K562 (cell line): ENCODE data around the gene AKT3. TPM values are rescaled to one million over a fixed set of nuclear protein-coding genes. Genes with fewer than 3 reads are reported as not detected.

Source experiments
- ATAC-seq: fragments of 200-7000 bp; cut with Tn5 transposase; 3 replicates; pipeline ENCODE4 v1.9.1; 2020; ENCODE audit warnings: moderate library complexity
- BruUV-seq: library from RNA; stranded (reverse); fragments of 400-500 nt; replicated peaks from 2 replicates; lab custom pipeline; 2021; lab: Mats Ljungman, UMichigan
- CTCF ChIA-PET: fragments of 300-600 bp; formaldehyde crosslinking; extraction: SDS; loops from one replicate; lab custom pipeline; 2021; ENCODE audit warnings: low intra/inter-chr PET ratio; lab: Yijun Ruan, JAX
- POLR2A ChIA-PET: fragments of 300-600, 350-650 bp; sonication (Branson Sonifier 250); formaldehyde crosslinking; extraction: SDS; loops from one replicate; lab custom pipeline; 2021; ENCODE audit warnings: antibody characterized with exemption, inconsistent platforms; lab: Yijun Ruan, JAX
- DNase-seq, 4 experiments: peaks; one replicate each; pipeline versions ENCODE4 v3.0.0 to v3.0.0-alpha.2; 2011 to 2018; ENCODE audit warnings: low spot score in 3 of 4, mixed read lengths in 3 of 4; ENCODE audit errors: extremely low read depth in 1 of 4
- FAIRE-seq: peaks from 2 replicates; lab custom pipeline; 2011; peaks lifted over from hg19 to GRCh38; lab: Jason Lieb, UNC
- H2AFZ ChIP-seq: 2 replicates; pipeline ENCODE4 v1.6.0; 2011; ENCODE audit warnings: low read depth, low read length, control low read depth, inconsistent platforms
- H3K27ac ChIP-seq: fragments of 200-600 bp; 3 replicates; pipeline ENCODE4 v1.8.0; 2011; ENCODE audit warnings: low read depth, mild to moderate bottlenecking, control low read depth, inconsistent platforms, low read length, moderate library complexity, mixed read lengths; ENCODE audit errors: extremely low read depth
- H3K27me3 ChIP-seq, 2 experiments: fragments of 300-600 bp in 1 of 2; 2 replicates in 1 of 2; 3 replicates in 1 of 2; pipeline versions ENCODE4 v1.6.0 to v1.8.0; 2011; ENCODE audit warnings: inconsistent platforms in 2 of 2, low read length in 2 of 2, mild to moderate bottlenecking in 1 of 2, mixed read lengths in 1 of 2, moderate library complexity in 1 of 2; ENCODE audit not compliant: control insufficient read depth in 2 of 2, insufficient read depth in 2 of 2
- H3K36me3 ChIP-seq: fragments of 300-600 bp; 3 replicates; pipeline ENCODE4 v1.8.0; 2011; ENCODE audit warnings: mild to moderate bottlenecking, low read length, inconsistent platforms; ENCODE audit not compliant: control insufficient read depth, insufficient read depth
- H3K4me1 ChIP-seq, 2 experiments: fragments of 200-600 bp in 1 of 2; replicated peaks in 1 of 2; 2 replicates in 1 of 2; 3 replicates in 1 of 2; pipeline versions ENCODE4 v1.5.1 to v1.8.0; 2011; ENCODE audit warnings: inconsistent platforms in 2 of 2, low read length in 2 of 2, mild to moderate bottlenecking in 1 of 2, mixed read lengths in 1 of 2, moderate library complexity in 1 of 2; ENCODE audit not compliant: control insufficient read depth in 2 of 2, insufficient read depth in 2 of 2
- H3K4me2 ChIP-seq: 2 replicates; pipeline ENCODE4 v1.6.1; 2011; ENCODE audit warnings: low read length, control low read depth, inconsistent platforms, mixed read lengths; ENCODE audit not compliant: insufficient read depth
- H3K4me3 ChIP-seq: fragments of 200-600 bp; sonication (generic), shearing (Covaris generic); 2 replicates; pipeline ENCODE4 v1.5.1; 2016; ENCODE audit warnings: control low read depth, inconsistent platforms
- H3K79me2 ChIP-seq: fragments of 200-600 bp; 3 replicates; pipeline ENCODE4 v1.8.0; 2011; ENCODE audit warnings: low read length, inconsistent platforms; ENCODE audit not compliant: control insufficient read depth, insufficient read depth
- H3K9ac ChIP-seq, 2 experiments: 2 replicates each; pipeline versions ENCODE4 v1.6.0 to v1.6.1; 2011; ENCODE audit warnings: low read depth in 2 of 2, low read length in 2 of 2, control low read depth in 1 of 2, inconsistent platforms in 1 of 2, mild to moderate bottlenecking in 1 of 2, mixed read lengths in 1 of 2; ENCODE audit not compliant: insufficient read depth in 1 of 2
- H3K9me1 ChIP-seq: one replicate; pipeline ENCODE4 v1.6.0; 2011; ENCODE audit warnings: inconsistent platforms, mild to moderate bottlenecking, low read length, moderate library complexity; ENCODE audit not compliant: control insufficient read depth, insufficient read depth
- H3K9me3 ChIP-seq: replicated peaks from 2 replicates; pipeline ENCODE4 v1.5.1; 2011; ENCODE audit warnings: low read depth, low read length, inconsistent platforms; ENCODE audit not compliant: control insufficient read depth, insufficient read depth
- H4K20me1 ChIP-seq: replicated peaks from 2 replicates; pipeline ENCODE4 v1.6.1; 2011; ENCODE audit warnings: low read length, inconsistent platforms, mixed read lengths; ENCODE audit not compliant: control insufficient read depth, insufficient read depth
- KDM5B ChIP-seq: fragments of 200-600 bp; sonication (generic); IDR thresholded peaks from 2 replicates; pipeline ENCODE4 v1.6.1; 2012; ENCODE audit warnings: low read depth, mild to moderate bottlenecking, moderate library complexity, low read length, control low read depth, inconsistent platforms; ENCODE audit not compliant: insufficient replicate concordance
- MTA2 ChIP-seq: fragments of 450-650 bp; IDR thresholded peaks from 2 replicates; pipeline ENCODE4 v1.6.1; 2016; ENCODE audit warnings: low read depth
- ZNF165 ChIP-seq: fragments of 250-450 bp; sonication (Bioruptor Pico); IDR thresholded peaks from 2 replicates; pipeline ENCODE4 v1.4.0; 2020; ENCODE audit warnings: borderline replicate concordance
- WGBS: fragments of 100-300 bp; shearing (Covaris generic); methylation state at CpG from one replicate; pipeline ENCODE4 v1.1.6; 2016; ENCODE audit warnings: low coverage, mixed read lengths; ENCODE audit not compliant: insufficient coverage; ENCODE audit errors: missing lambda C conversion rate; 5-methylcytosine and 5-hydroxymethylcytosine counted together
- in situ Hi-C: fragments of 300-500 bp; cut with MboI; formaldehyde crosslinking; loops from 4 replicates; pipeline ENCODE4 v1.15.0; 2018; ENCODE audit warnings: inconsistent platforms, mixed read lengths
- intact Hi-C: fragments of 100-400 bp; cut with micrococcal nuclease; formaldehyde crosslinking; loops from 2 replicates; pipeline ENCODE4 v1.14.2; 2022
- polyA plus RNA-seq, 8 experiments: library from polyadenylated mRNA; depleted of rRNA in 4 of 8; stranded (reverse) in 5 of 8; unstranded in 3 of 8; fragments of >200 nt; fragmentation: Nextera tagmentation in 2 of 8; fragmentation: Illumina TruSeq in 1 of 8; extraction: Ambion mirVana in 2 of 8; extraction: Trizol in 1 of 8; gene quantifications; 2 replicates each; pipeline versions ENCODE4 v1.2.1 to v1.2.3, GENCODE V29; 2011 to 2014; ENCODE audit warnings: inconsistent platforms in 1 of 8, missing spikeins in 1 of 8
- total RNA-seq, 7 experiments: library from RNA; depleted of rRNA in 6 of 7; stranded (reverse); fragments of >200 nt in 6 of 7; fragmentation: Illumina TruSeq in 2 of 7; extraction: Trizol in 2 of 7; gene quantifications; 2 replicates each; pipeline versions ENCODE4 v1.2.1 to v1.2.3, GENCODE V29; 2011 to 2021; ENCODE audit warnings: low replicate concordance in 1 of 7
- TF ChIP-seq, protein P1 (sequence below): sonication (generic); formaldehyde crosslinking; IDR thresholded peaks from 2 replicates; pipeline ENCODE4 v1.8.0; 2022; ENCODE audit warnings: missing genetic modification reagents, mild to moderate bottlenecking, borderline replicate concordance
- TF ChIP-seq, protein P2 (sequence below): fragments of 450-650 bp; IDR thresholded peaks from 2 replicates; pipeline ENCODE4 v1.6.1; 2016; ENCODE audit warnings: antibody characterized with exemption

The AKT3 gene
- total and polyA plus RNA-seq, 9 of the 15 experiments (the other 6 are each of a cell fraction or from before 2014, with no cell fraction given): 0.04 to 0.54 (median 0.18) TPM; not detected in 1

DNA sequence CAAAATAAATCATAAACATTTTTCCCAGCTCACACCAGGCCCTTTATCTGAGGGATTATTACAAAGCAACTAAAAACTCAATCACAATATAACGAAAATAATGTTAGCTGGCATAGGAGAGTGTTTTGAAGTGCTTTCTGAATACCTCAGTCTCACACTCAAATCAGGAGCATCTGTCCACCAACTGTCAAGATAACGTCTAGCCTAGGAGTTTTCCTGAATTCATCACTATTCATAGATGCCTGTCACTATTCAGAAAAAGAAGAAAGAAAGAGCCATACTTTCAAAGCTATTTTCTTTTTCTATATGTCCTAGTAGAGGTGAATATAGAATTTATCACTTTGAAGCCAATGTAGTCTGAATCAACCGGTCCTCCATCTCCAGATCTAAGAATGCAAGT lies 127.0 kb downstream of the AKT3 start:
- TF ChIP-seq, protein P1, sequence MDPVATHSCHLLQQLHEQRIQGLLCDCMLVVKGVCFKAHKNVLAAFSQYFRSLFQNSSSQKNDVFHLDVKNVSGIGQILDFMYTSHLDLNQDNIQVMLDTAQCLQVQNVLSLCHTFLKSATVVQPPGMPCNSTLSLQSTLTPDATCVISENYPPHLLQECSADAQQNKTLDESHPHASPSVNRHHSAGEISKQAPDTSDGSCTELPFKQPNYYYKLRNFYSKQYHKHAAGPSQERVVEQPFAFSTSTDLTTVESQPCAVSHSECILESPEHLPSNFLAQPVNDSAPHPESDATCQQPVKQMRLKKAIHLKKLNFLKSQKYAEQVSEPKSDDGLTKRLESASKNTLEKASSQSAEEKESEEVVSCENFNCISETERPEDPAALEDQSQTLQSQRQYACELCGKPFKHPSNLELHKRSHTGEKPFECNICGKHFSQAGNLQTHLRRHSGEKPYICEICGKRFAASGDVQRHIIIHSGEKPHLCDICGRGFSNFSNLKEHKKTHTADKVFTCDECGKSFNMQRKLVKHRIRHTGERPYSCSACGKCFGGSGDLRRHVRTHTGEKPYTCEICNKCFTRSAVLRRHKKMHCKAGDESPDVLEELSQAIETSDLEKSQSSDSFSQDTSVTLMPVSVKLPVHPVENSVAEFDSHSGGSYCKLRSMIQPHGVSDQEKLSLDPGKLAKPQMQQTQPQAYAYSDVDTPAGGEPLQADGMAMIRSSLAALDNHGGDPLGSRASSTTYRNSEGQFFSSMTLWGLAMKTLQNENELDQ (CRISPR knock-in tag): no peak
- no peak for TF ChIP-seq ZNF165 (CRISPR knock-in tag)
- TF ChIP-seq, protein P2, sequence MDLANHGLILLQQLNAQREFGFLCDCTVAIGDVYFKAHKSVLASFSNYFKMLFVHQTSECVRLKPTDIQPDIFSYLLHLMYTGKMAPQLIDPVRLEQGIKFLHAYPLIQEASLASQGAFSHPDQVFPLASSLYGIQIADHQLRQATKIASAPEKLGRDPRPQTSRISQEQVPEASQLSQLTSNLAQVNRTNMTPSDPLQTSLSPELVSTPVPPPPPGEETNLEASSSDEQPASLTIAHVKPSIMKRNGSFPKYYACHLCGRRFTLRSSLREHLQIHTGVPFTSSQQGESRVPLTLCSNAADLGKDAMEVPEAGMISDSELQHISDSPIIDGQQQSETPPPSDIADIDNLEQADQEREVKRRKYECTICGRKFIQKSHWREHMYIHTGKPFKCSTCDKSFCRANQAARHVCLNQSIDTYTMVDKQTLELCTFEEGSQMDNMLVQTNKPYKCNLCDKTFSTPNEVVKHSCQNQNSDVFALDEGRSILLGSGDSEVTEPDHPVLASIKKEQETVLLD: no peak
- no peak for TF ChIP-seq MTA2
- TF ChIP-seq KDM5B: no peak

More for the DNA sequence above, 127.0 kb downstream of the AKT3 start:
- Histone ChIP-seq H3K4me3 (no peak overlapping the region), H3K27me3 (no peaks in the 10 kb centered on the region), H3K4me1 (no peaks in the 10 kb centered on the region), H2AFZ (no peak overlapping the region), H3K9me3 (no peaks in the 10 kb centered on the region), H3K9ac (no peak overlapping the region), H3K36me3 (no peaks in the 10 kb centered on the region), H3K4me2 (no peak overlapping the region), H3K79me2 (no peaks in the 10 kb centered on the region), H4K20me1 (no peaks in the 10 kb centered on the region), H3K27ac (no peak overlapping the region), H3K9me1 (no peaks in the 10 kb centered on the region)
- ATAC-seq (no peak), DNase-seq (no peak), FAIRE-seq (no peak)
- in situ Hi-C loops (no loop called here), intact Hi-C loops (no loop called here)
- no TSS peak for BruUV-seq
- ChIA-PET CTCF (no interaction called here), POLR2A (no interaction called here)
- WGBS: 1% methylated on average over 3 of the region's 3 CpGs
